KMS-11 (cell line): ENCODE results near the gene KLF9.

Experiments
- H2AFZ ChIP-seq: fragments of 200-600 bp; sonication (generic); 2 replicates; pipeline ENCODE4 v1.6.1; 2016; ENCODE audit warnings: antibody characterized with exemption, mixed run types, low read depth
- H3K27ac ChIP-seq: fragments of 200-600 bp; sonication (generic); 2 replicates; pipeline ENCODE4 v1.6.1; 2016; ENCODE audit warnings: mild to moderate bottlenecking, mixed run types
- H3K27me3 ChIP-seq: fragments of 200-600 bp; sonication (generic); 2 replicates; pipeline ENCODE4 v1.6.1; 2017; ENCODE audit warnings: mild to moderate bottlenecking, low read depth, mixed run types, moderate library complexity; ENCODE audit not compliant: insufficient read depth
- H3K36me3 ChIP-seq: fragments of 200-600 bp; sonication (generic); 2 replicates; pipeline ENCODE4 v1.6.1; 2017; ENCODE audit warnings: mild to moderate bottlenecking, mixed run types; ENCODE audit not compliant: insufficient read depth
- H3K4me1 ChIP-seq: fragments of 200-600 bp; sonication (generic); 2 replicates; pipeline ENCODE4 v1.6.1; 2016; ENCODE audit warnings: mild to moderate bottlenecking, low read depth, mixed run types; ENCODE audit not compliant: poor library complexity, severe bottlenecking
- H3K4me2 ChIP-seq: fragments of 200-600 bp; sonication (generic); 2 replicates; pipeline ENCODE4 v1.7.0; 2016; ENCODE audit warnings: mild to moderate bottlenecking, mixed run types
- H3K4me3 ChIP-seq: fragments of 200-600 bp; sonication (generic); IDR thresholded peaks from 2 replicates; pipeline ENCODE4 v1.6.1; 2017; ENCODE audit warnings: low read depth, low read length, mixed read lengths; ENCODE audit not compliant: insufficient read depth
- H3K79me2 ChIP-seq: fragments of 200-600 bp; sonication (generic); 2 replicates; pipeline ENCODE4 v1.6.1; 2016; ENCODE audit warnings: low read depth, mixed run types; ENCODE audit not compliant: insufficient read depth
- H3K9ac ChIP-seq: fragments of 200-600 bp; sonication (generic); 2 replicates; pipeline ENCODE4 v1.6.1; 2016; ENCODE audit warnings: mild to moderate bottlenecking, mixed run types
- H4K20me1 ChIP-seq: fragments of 200-600 bp; sonication (generic); 2 replicates; pipeline ENCODE4 v1.6.1; 2016; ENCODE audit warnings: mild to moderate bottlenecking, mixed run types; ENCODE audit not compliant: insufficient read depth
- CTCF ChIP-seq: fragments of 200-600 bp; sonication (generic); conservative IDR thresholded peaks from 2 replicates; pipeline ENCODE4 v1.6.1; 2017; ENCODE audit warnings: low read depth, mild to moderate bottlenecking, antibody characterized with exemption, low read length, moderate library complexity, mixed read lengths

KLF9 gene

DNA sequence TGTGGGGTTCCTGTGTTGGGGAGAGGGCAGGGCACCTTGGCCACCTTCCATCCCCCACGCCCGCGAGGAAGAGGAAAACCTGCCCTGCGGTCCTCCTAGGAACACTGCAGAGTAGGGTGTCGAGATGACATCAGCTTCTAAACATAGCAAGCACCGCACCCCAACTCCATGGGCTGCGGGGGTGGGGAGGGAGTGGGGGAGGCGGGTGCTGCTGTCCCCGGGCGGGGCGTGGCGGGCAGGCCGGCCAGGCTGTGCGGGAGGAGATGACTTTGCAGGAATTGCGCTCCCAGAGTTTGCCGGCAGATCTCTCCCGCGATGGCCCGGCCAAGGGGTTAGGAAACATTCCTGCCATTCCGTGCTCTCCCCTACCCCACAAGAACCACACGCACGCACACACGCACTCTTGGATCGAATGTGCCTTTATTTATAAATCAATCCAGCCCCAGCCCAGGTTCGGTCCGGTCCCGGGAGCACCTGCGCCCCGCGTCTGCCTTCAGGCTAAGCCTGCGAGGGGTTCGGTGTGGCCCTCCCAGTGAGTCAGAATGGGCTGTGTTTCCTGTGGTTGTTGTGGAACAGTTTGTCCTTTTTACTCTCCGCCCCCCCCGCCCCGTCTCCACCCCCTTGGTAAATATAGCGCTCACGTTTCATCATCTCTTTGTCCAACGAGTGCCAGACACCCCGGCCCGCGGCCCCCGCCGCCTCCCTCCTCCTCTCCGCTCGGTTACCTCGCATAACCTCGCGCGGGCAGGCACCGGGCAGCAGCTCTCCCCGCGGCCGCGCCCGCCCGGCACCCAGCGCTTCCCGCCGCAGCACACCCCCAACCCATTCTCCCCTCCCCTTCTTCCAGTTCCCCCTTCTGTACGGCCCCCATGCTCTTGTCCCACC is 5.3 kb upstream of the KLF9 start:
- TF ChIP-seq CTCF = no peak
- no peaks in the 10 kb centered on the region for H3K27me3 ChIP-seq
- peak overlapping the region; percentile 99 for H3K4me2 ChIP-seq
- H2AFZ ChIP-seq = peak overlapping the region; percentile 70
- H3K4me1 ChIP-seq = peaks cover 41% of the 10 kb centered on the region
- no peaks in the 10 kb centered on the region for H3K36me3 ChIP-seq
- no peaks in the 10 kb centered on the region for H4K20me1 ChIP-seq
- H3K9ac ChIP-seq = peak overlapping the region; percentile 98
- H3K79me2 ChIP-seq = no peaks in the 10 kb centered on the region
- no peak overlapping the region for H3K4me3 ChIP-seq
- H3K27ac ChIP-seq = peak overlapping the region; percentile 99

DNA sequence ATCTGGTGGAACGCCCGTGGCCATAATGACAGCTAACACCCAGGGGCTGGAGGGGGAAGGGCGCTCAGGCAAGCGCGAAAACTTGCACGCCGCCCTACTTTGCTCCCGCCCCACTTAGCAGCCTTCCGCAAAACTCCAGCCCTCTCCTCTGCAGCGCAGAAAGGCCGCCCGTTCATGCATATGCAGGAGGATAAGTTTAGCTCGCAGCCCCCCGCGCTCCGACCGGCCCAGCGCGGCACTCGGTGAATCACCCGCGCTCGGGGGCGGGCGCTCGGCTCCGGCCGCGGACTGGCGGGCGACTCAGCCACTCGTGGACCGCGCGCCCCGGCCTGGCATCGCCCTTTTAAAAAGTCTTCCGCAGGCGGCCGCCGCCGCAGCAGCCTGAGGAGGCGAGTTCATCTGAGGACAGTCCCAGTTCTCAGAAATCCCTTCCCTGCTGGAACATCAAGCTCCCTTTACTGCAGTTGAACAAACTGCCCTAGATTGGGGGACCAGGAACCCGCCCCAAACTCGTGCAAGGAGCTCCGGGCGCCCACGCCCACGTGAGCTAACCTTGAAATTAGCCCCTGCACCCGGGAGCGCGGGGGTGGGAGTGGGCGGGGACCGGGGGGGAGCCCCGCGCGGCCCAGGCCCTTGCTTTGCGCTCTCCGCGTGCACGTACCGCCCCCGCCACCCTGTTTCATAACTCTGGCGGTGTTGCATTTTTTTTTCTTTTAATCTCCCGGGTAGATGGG is 4.5 kb upstream of the KLF9 start:
- H3K36me3 ChIP-seq = no peaks in the 10 kb centered on the region
- peak overlapping the region; percentile 90 for H3K4me2 ChIP-seq
- H2AFZ ChIP-seq = peak overlapping the region; percentile 70
- no peaks in the 10 kb centered on the region for H3K27me3 ChIP-seq
- H4K20me1 ChIP-seq = no peaks in the 10 kb centered on the region
- H3K4me3 ChIP-seq = peak overlapping the region; percentile 28
- no peak for TF ChIP-seq CTCF
- peak overlapping the region; percentile 98 for H3K9ac ChIP-seq
- H3K79me2 ChIP-seq = no peaks in the 10 kb centered on the region
- H3K4me1 ChIP-seq = peaks cover 45% of the 10 kb centered on the region
- peak overlapping the region; percentile 99 for H3K27ac ChIP-seq

- Histone ChIP-seq H3K4me3 (no peak overlapping the region), H3K27me3 (no peaks in the 10 kb centered on the region), H4K20me1 (no peaks in the 10 kb centered on the region), H3K79me2 (peaks cover 15% of the 10 kb centered on the region; the same call in 1 of the 2 replicates), H2AFZ (no peak overlapping the region), H3K9ac (no peak overlapping the region), H3K4me1 (peaks cover 32% of the 10 kb centered on the region), H3K36me3 (no peaks in the 10 kb centered on the region), H3K4me2 (peak overlapping the region; percentile 86; the same call in 1 of the 2 replicates), H3K27ac (no peak overlapping the region)
- TF ChIP-seq CTCF = no peak
These were observed 1.0 kb upstream of the KLF9 start for GRCh38 chr9:70415476-70415875.

DNA sequence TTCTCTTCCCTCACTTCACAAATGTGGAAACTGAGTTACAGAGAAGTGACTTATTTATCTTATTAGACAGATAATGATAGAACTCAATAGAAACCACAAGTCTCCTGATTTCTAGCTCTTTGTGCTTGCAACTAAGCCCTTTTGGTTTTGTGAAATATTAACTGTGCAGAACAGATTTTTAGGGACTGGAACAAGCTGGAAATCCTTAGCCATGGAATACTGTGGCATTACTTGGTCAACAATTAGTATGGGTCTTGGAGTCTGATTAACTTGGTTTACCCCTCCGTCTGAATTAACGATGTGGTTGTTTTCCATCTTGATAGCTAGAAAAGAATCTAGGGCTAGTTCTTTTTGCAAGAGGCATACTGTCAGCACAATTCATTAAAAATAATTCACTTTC is 584 bp upstream of the KLF9 start:
- Histone ChIP-seq H3K4me3 (no peak overlapping the region), H2AFZ (peak overlapping the region; percentile 67; the same call in 1 of the 2 replicates), H3K79me2 (peaks cover 19% of the 10 kb centered on the region), H3K4me1 (peaks cover 36% of the 10 kb centered on the region), H3K4me2 (peak overlapping the region; percentile 86), H4K20me1 (no peaks in the 10 kb centered on the region), H3K27ac (peak overlapping the region; percentile 89; the same call in 1 of the 2 replicates), H3K27me3 (no peaks in the 10 kb centered on the region), H3K9ac (peak overlapping the region; percentile 81; the same call in 1 of the 2 replicates), H3K36me3 (no peaks in the 10 kb centered on the region)
- TF ChIP-seq CTCF = no peak
